H1 (cell line): ENCODE results near the gene MXD3.
"Not testable (repeated sequence)": the region's sequence is repeated elsewhere in the genome, so short reads cannot be mapped to it uniquely, and the experiment has no call there.

Experiments
- POLR2AphosphoS5 ChIP-seq: IDR thresholded peaks from 2 replicates; pipeline ENCODE4 v1.6.1; 2011; ENCODE audit warnings: low read depth, low read length
- YY1 ChIP-seq: IDR thresholded peaks from 2 replicates; pipeline ENCODE4 v1.6.1; 2011; ENCODE audit warnings: low read depth, mild to moderate bottlenecking, low read length
- TF ChIP-seq, protein P1 (sequence below), 3 experiments: IDR thresholded peaks; 1 replicate in 2 of 3; 2 replicates in 1 of 3; pipeline versions ENCODE4 v1.5.1 to v1.6.1; 2011; ENCODE audit warnings: low read length in 3 of 3, mild to moderate bottlenecking in 3 of 3, inconsistent platforms in 2 of 3, low read depth in 1 of 3, moderate library complexity in 1 of 3; ENCODE audit not compliant: insufficient read depth in 1 of 3; ENCODE audit errors: control extremely low read depth in 1 of 3

DNA sequence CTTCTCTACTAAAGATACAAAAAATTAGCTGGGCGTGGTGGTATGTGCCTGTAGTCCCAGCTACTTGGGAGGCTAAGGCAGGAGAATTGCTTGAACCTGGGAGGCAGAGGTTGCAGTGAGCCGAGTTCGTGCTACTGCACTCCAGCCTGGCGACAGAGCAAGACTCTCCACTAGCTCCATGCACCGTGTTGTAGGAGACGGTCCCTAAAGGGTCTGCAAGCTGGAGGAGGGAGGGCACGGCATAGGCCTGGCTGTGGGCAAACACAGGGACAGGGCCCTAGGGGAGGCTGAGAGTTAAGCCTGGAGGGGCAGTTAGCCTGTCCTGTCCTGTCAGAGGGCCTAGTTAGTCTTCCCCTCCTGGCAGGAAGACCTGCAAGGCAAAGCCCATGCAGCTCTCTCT is 49.0 kb upstream of the MXD3 start:
- TF ChIP-seq, protein P1, sequence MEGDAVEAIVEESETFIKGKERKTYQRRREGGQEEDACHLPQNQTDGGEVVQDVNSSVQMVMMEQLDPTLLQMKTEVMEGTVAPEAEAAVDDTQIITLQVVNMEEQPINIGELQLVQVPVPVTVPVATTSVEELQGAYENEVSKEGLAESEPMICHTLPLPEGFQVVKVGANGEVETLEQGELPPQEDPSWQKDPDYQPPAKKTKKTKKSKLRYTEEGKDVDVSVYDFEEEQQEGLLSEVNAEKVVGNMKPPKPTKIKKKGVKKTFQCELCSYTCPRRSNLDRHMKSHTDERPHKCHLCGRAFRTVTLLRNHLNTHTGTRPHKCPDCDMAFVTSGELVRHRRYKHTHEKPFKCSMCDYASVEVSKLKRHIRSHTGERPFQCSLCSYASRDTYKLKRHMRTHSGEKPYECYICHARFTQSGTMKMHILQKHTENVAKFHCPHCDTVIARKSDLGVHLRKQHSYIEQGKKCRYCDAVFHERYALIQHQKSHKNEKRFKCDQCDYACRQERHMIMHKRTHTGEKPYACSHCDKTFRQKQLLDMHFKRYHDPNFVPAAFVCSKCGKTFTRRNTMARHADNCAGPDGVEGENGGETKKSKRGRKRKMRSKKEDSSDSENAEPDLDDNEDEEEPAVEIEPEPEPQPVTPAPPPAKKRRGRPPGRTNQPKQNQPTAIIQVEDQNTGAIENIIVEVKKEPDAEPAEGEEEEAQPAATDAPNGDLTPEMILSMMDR (IDR thresholded peaks at IDR 0.05; ENCODE audit: control extremely low read depth in 1 of 3, insufficient read depth in 1 of 3, low read depth in 1 of 3, low read length in 3 of 3) = not testable (repeated sequence)
- TF ChIP-seq POLR2AphosphoS5, YY1: not testable (repeated sequence)
